ENCODE data around the gene DOCK8.

DOCK8 gene

GRCh38 chr9:468766-469426 lies 254.2 kb downstream of the DOCK8 start:
- FAIRE-seq = no peak

- no peak for FAIRE-seq
Measured at GRCh38 chr9:469672-470551, 255.2 kb downstream of the DOCK8 start.

- FAIRE-seq = no peak
Measured at GRCh38 chr9:470552-471194, 256.0 kb downstream of the DOCK8 start.

GRCh38 chr9:471320-471719 lies 256.7 kb downstream of the DOCK8 start:
- FAIRE-seq = no peak

DNA sequence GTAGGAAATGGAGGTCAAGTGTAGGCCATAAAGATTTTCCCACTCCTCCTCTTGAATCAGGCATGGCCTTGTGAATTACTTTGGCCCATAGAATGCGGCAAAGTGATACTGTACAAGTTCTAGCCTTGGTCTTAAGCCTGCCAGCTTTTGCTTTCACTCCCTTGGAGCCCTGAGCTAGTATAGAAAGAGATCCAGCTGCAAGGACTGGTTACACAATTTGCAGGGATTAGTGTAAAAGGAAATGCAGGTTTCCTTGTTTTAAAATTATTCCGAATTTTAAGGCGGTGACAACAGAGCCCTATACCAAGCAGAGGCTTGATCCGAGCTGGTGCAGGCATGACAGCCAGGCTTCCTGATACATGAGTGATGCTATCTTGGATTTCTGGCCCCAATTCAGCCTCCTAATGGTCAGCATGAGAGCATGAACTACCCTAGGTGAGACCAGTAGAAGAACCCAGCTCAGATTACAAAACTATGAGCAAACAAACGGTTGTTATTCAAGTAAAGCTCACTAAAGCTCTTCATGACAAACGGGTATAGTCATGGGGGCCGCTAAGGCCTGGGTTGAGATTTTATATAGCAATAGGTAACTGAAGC lies 257.9 kb downstream of the DOCK8 start:
- FAIRE-seq = no peak

GRCh38 chr9:477193-477592 lies 262.5 kb downstream of the DOCK8 start:
- FAIRE-seq = no peak

DNA sequence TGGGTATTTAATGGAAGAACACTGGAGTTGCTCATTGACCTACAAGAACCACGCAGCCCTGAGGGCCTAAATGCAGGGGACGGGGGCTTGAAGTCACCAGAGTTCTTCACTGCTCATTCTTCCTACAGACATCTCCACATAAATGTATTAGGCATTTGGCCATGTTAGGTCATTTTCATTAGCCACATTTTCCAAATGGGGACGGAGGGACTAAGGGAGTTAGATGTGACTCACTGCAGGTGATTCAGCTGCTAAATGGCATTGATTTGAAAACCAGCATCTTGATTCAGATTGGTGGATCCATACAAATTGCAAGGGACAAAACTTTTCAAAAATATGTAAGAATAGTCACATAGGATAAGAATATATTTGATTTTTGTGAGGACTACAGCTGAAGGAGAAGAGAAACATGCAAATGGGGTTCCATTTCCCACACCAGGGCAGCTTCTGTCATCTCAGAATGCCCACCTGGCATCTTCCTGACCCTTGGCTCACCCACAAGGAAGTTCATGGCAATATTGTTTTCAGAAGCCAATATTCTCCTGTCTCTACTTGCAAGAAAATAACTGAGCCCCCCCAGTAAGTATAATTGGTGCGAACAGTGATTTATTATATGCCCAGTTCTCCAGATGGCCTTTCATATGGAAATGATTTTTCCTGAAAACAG lies 264.8 kb downstream of the DOCK8 start:
- FAIRE-seq = no peak

DNA sequence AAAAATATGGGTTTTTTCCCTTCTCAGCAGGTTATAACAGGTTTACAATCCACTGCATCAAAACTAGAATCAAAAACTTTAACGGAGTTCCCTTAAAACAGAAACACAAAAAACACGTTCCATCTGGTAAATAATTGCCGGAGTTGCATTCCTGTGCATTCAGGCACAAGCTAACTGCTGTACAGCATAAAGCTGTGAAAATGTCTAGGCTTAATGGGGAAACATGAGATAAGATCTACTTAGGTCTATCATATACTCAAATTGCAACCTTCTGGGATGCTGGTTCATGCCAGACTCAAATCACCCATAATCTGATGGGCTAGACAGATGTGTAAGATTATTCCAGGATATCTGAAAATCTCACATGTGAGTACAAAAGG lies 265.3 kb downstream of the DOCK8 start:
- FAIRE-seq = no peak

DNA sequence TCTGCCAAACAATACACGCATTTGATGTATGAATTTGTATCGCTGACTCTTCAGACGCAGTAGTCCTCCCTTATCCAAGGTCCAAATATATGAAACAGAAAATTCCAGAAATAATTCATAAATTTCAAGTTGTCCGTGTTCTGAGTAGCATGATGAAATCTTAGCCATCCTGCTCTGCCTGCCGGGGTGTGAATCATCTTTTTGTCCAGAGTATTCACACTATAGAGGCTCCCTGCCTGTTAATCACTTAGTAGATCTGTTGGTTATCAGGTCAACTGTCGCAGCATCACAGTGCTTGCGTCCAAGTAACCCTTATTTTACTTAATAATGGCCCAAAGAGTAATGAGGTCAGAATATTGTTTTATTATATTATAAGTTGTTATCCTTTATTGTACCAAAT lies 268.1 kb downstream of the DOCK8 start:
- no peak for FAIRE-seq

DNA sequence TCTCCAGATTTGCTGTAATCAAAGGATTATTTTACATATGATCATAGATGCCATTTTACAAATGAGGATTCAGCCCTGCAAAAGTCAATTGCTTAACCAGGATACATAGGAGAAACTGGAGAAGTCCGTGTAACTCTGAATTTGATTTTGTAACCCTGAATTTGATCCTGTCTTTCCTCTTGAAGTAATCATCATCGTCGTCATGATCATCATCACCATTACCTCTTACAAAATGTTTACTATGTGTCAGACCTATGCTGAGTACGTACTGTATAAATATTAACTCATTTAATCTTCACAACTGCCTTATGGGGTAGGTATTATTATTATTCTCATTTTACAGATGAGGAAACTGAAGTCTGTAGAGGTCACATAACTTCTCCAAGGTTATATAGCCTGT lies 271.5 kb downstream of the DOCK8 start:
- no peak for FAIRE-seq

DNA sequence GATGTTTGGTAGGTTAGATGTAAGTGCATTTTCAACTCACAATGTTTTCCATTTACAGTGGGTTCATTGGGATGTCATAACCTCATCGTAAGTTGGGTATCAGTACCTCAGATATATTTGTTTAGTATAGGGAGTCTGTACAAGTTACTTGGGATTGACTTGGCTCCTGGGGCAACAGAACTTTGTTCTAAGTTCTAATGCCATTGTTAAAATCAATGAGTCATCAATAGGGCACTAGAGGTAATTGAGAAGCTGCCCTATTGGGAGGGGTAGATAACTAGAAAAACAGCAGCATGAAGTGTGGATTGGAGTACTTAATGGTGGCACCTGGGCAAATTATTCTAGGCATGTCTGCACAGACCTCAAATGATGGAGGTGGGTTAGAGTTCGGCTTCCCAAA lies 272.8 kb downstream of the DOCK8 start:
- FAIRE-seq = no peak

DNA sequence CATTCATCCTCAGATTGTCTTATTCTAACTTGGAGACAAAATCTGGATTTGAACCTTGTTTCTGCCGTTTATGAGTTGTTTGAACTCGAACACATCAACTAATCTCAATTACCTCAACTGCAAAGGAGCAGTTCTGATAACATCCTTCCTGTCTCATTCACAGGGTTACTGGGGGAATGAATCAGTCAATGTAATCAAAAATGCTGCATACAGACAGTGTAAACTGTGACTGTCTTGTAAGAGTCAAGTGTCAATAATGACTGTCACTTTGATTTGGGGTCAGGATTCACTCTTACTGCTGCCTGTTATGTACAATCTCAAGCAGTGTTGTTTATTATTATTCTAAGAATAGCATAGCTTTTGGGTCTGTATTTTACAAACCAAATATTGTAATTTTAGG lies 273.8 kb downstream of the DOCK8 start:
- no peak for FAIRE-seq

GRCh38 chr9:489198-490197 lies 274.8 kb downstream of the DOCK8 start:
- no peak for FAIRE-seq

GRCh38 chr9:494764-495163 lies 280.1 kb downstream of the DOCK8 start:
- FAIRE-seq = no peak

- FAIRE-seq = no peak
Measured at GRCh38 chr9:495739-496138, 281.1 kb downstream of the DOCK8 start.

- FAIRE-seq = no peak
Measured at GRCh38 chr9:503326-503725, 288.7 kb downstream of the DOCK8 start.

GRCh38 chr9:503881-504852 lies 289.5 kb downstream of the DOCK8 start, which contains the start of gene KANK1:
Gene KANK1 (plus strand): TSS chr9:504695.
- FAIRE-seq = no peak

DNA sequence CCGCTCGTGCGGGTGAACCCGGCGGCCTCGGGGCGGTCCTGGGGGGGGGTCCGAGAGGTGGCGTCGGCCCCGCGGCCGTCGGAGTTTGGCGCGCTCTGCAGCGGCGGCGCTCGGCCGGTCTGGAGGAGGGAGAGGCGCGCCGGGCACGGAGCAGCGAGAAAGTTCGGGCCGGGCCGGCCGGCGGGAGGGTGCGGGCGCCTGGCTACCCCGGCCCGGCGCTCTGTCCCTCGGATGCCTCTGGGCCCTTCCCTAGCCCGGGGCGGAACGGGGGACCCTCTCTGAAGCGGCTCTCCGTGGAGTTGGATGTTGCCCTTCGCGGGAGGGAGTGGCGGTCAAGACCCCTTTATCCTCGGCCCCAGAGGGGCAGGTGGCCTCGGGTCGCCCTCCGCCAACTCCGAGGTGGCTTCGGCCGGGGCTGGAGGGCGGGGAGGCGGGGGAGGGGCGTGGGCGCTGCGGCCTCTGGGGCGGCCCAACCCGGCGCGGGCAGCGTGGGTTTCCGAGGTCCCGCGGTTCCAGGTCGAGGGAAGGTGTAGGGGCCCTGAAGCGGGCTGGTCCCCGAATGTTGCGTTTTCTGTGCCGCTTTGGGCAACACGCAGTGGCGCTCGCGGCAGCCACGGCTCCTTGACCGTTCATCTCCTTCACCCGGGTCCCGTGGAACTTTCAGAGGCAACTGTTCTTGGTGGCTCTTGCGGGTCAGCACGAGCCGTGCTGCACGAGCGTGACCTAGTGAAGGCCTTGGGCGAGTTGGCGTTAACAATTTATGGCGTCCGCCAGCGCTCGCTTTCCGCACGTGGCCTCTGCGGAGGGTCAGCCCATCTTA lies 290.5 kb downstream of the DOCK8 start:
- no peak for FAIRE-seq

DNA sequence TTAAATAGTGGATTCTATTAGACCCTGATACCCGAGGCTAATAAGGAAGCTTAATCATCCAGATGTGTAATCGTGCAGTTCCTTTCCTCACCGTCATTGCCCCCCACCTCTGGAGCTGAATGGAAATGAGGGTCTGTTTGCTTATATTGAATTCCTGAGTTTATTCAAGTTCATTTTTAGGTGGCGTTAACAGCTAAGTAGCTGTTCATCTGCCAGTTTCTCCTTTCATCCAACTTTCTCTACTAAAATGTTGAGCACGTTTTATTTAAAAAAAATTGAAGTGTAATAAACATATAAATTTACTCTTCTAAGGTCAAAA lies 291.0 kb downstream of the DOCK8 start:
- FAIRE-seq = no peak

GRCh38 chr9:506281-506680 lies 291.6 kb downstream of the DOCK8 start:
- FAIRE-seq = no peak
